Activated naive CD4-positive, alpha-beta T cell treated with anti-CD3 and anti-CD28 coated beads, Interleukin-2, amount 10 ng/mL, durations not matched to agents 5 hours and 36 hours (primary cell): ENCODE measurements around the gene JTB. TPM values are rescaled to one million over a fixed set of nuclear protein-coding genes. Genes with fewer than 3 reads are reported as not detected.

ENCODE experiments used
- microRNA-seq: library from miRNA; unstranded; fragments of <30 nt; microRNA quantifications from one replicate; pipeline ENCODE4 v1.2.0, GENCODE V29; 2022; ENCODE audit warnings: borderline microRNAs expressed, borderline replicate concordance
- total RNA-seq, 2 experiments: library from RNA; stranded (reverse); gene quantifications; one replicate each; pipeline ENCODE4 v1.2.3, GENCODE V29; 2021

The JTB gene
- 100 to 1,000 TPM; 106 to 107 TPM for total RNA-seq

DNA sequence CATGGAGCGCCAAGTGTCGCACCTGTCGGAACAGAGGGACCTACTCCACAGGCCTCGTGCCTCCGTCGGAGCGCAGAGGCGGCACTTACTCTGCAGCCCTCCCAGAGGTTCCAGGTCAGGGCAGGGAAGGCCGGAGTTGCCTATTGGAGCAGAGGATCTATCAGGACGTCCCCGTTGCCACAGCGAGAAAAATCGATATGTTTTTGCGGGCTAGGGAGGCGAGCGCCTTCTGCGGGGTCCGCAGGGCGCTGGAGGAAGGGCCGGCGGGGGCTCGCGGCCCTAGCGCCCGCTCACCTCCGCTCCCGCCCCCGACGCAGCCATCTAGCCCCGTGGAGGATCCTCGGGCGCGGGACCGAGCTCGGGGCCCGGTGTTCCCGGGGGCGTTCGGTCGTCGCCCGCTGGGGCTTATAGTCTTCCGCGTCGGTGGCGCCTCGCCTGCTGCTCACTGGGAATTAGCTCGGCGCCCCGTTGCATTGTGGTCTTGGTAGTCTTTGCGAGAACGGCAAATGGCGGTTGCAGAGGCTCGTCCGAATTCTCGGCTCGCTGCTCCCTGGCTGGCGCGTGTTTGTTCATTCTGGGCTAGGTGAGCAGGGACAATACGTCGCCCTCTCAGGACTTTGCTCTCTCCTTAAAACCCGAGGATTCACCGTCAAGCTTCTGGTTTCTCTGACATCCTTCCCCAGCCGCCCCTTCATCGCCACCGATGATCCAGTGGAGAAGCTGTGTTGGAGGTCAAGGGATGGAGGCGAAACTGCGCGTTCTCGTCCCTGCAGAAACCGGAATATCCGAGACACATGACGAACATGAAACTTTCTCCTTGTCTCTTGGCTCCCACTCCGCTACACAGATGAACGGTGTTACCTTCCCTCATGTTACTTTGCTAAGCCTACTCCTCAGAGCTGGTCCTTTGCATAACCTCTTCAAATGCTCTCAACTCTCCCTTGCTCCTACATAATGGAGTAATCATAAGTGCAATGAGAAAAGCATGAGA lies at the start of gene JTB:
Gene JTB (minus strand): TSS at position 425 of the 991 bp plus-strand sequence. CDS start 422 bp downstream, at position 3.

DNA sequence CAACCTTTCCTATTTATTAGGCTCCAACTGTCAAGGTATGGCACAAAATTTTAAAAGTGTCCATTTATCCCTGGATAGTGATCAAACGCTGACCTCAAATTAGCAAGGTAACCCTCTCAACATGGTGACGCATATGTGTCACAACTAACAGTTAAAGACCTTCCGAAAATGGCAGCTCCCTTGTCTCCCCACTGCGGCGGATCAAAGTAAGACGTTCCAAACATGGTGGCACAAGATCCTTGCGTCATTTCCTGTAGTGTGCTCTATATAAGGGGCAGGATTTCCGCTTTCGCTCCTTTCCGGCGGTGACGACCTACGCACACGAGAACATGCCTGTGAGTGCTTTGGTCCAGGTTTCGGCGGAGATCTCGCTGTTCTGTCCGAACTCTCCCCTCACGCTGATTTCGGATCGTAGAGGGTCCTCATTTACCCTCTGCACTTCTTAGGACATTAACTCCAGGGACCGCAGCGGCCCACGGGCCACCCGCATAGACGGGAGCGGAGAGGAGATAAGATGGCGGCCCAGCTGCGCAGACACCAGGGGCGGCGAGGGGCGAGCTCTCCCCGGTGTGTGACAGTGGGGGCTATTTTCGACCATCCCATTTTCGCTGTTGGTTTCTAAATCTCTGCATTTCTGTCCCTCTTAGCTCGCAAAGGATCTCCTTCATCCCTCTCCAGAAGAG lies 13.1 kb upstream of the JTB start, which contains the start of gene RPS27:
Gene RPS27 (plus strand): TSS at position 295 of the 683 bp plus-strand sequence. CDS start 35 bp downstream, at position 330.

DNA sequence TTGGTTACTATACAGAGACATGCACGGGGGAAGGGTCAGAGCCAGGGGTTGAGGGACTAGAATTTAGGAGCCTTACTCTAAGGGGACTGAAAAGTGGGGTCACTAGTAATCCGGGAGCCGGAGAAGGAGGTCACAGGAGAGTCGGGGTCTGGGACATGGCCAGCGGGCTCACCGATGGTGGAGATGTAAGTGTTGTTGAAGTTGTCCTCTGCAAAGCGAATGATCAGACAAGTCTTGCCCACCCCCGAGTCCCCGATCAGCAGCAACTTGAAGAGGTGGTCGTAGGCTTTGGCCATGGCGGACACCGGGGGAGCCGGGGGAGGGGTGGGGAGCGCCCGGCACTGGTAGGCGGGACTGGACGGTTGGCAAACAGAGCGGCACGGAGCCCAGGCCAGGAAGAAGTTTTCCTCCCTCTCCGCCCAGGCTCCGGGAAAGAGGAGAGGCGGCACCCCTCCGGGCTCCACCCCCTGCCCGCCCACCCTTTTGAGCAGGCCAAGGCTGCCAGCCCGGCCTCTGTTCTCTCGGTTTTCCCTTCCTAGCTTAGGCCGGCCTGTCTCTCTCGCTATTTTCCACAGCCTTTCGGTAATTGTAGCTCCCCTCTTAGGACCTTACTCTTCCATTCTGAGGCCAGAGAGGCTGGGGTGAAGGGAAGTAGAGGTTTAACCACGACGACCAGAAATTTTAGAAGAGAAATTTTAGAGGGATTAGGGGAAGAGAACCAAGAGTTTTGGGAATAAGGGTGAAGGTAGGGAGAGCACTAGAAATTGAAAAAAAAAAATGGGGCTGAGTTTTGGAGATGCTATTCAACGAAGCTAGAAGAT lies 8.7 kb upstream of the JTB start, which contains the start of gene RAB13:
Gene RAB13 (minus strand): TSS at position 399 of the 821 bp plus-strand sequence. CDS start 103 bp downstream, at position 296.

DNA sequence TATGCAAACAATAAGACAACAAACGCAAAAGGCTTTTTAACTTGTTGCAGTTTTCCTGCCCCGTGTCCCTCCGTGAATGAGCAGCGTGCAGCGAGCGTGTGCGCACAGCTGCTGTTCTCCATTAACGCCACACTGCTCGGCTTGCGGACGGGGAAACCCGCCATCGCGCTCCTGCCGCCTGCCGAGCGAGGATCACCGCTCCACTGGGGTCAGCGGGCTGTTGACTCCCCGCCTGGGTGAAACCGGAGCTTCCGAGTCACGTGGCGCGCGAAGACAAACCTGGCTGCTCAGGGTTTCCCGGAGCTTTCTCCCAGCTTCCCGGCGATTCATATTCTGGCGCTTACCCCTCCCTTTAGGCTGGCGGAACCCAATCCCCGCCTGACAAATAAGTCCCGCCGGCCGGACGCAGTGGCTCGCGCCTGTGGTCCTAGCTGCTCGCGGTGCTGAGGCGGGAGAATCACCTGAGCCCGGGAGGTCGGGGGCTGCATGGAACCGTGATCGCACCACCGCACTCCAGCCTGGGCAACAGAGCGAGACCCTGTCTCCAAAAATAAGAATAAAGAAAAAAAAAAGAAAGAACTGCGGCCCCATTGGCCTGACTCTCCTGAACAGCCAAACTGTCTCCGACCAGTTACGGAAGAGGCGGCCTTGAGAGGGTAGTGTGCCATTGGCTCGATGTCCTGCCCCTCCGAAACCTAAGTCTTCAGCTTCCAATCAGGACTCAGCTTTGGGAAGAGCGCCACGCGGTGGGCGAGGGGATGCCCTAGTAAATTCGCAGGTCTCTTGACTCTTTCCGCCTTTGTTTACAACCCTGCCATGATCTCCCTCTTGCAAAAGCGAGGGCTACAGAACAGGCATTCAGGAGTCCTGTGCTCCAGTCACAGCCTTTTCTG lies 10.1 kb downstream of the JTB start, which contains the start of gene CREB3L4:
Gene CREB3L4 (plus strand): TSS at position 796 of the 893 bp plus-strand sequence. CDS start 624 bp downstream, outside the sequence.

DNA sequence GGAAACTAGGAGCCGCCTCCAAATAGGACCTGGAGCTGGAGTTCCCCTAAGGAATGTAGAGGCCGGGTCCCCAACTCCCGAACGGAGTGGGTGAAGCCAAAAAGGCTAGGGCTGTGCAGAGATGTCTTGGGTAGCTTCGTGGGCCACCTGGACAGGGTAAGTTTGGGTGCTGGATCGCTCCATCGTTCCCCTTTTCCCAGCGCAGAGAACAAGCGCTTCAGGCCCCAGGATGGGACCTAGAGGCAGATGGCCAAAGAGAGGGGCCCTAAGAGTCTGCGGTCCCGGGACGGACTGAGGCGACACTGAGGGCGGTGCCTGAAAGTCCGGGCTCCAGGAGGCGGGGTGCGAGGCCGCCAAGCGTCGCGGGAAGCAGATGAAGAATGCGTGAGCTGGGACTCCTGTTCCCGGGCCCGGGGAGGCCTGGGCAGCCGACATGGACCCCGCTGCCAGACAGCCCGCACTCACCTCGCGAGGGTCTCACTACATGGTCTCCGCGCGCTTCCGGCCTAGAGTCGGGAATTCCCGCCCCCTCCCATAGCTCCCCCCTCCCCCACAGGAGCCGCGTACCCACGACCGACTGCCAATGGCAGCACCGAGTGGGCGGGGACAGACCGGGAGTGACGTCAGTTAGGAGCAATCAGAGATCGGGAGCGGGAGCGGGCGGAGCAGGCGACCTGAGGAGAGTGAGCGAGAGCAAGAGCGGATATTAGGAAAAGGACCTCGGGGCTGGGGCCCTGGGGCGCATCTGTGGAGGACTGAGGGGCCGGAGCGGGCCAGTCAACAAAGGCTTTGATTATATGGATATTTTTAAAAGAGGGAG lies 14.2 kb downstream of the JTB start, which contains the start of gene SLC39A1:
Gene SLC39A1 (minus strand): TSS at position 508 of the 820 bp plus-strand sequence. CDS start 822 bp downstream, outside the sequence.

DNA sequence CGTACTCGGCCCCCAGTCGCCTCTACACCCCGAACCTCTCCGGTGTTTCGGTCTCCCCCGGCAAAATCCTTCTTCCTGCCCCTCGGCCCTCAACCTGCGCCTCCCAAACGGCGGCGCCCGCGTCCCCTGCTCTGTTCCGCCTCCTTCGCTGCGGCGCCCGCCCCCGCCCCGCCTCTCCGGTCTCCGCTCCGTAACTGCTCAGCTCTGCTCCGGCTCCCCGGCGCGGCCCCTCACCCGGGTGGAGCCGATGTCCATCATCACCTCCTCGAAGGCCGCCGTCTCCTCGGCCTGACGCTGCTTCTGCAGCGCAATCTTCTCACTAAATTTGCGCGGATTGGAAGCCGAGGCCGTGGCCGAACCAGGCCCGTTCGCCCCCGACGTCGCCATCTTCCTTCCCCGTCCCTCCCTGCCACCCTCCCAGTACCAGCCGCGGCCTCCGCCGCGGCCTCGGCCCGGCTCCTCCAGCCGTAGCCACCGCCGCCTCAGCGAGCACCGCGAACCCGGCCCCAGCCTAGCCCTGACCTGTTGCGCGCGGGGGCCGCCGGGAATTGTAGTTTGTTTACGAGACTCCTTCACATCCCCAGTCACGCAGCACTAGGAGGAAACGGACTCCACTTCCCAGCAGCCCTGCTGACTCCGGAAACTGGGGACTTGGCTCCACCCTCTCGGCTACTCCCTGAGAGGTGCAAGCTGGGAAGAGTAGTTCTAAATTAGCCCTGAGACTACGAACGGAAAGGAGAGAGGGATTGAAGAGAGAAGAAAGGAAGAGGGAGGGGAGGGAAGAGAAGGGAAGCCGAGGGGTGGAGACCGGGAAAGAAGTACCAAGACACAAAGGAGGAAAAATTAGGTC lies 19.1 kb downstream of the JTB start, which contains the start of gene CRTC2:
Gene CRTC2 (minus strand): TSS at position 502 of the 850 bp plus-strand sequence. CDS start 115 bp downstream, at position 387.

DNA sequence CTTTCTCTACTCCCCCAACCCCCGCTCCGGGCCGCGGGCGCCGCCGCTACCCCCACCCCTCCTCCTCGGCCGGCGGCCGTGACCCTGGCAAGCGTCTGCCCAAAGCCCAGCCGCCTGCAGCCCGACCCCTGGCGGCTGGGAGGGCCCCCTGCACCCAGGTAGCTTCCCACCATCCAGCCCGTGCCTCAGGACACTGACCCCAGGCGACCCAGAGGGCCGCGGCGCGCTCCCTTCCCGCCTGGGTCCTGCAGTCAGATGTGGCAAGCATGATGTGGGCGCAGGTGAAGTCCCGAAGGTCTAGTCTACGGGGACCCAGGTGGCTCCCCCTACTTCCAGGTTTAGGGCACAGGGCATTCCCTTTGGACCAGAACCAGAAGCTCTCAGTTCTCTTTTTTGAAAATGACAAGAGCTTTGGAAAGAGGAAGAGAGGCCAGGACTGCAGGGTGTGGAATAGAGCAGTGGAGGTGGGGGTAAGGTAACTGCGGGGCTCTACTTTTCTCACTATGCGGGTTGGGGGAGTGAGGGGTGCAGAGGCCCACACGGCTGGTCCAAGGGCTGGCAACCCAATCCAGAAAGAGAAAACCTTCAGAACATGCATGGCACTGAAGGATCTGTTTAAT lies 30.7 kb downstream of the JTB start, which contains the start of gene DENND4B:
Gene DENND4B (minus strand): TSS at position 97 of the 620 bp plus-strand sequence. CDS start 2,344 bp downstream, outside the sequence.

Small RNA genes within 50 kb of the gene (microRNA-seq; reads per million reads assigned to microRNA genes)
- not detected for gene MIR6737

Other genes starting within 250 kb of the JTB start
- gene INTS3, start 249.6 kb downstream of the JTB start, total RNA-seq = 10 to 100 TPM; 59.8 to 60.1 TPM
- gene SLC27A3, start 202.3 kb downstream of the JTB start, total RNA-seq = 10 to 100 TPM; 24.1 to 24.3 TPM
- 10 to 100 TPM; 77.9 to 81.5 TPM for gene GATAD2B, start 54.7 kb downstream of the JTB start, total RNA-seq
- gene DENND4B, start 31.0 kb downstream of the JTB start, total RNA-seq = 100 to 1,000 TPM; 164 to 167 TPM
- gene CRTC2, start 19.1 kb downstream of the JTB start, total RNA-seq = 10 to 100 TPM; 82.9 to 99.8 TPM
- 10 to 100 TPM; 27.7 to 29.7 TPM for gene SLC39A1, start 14.1 kb downstream of the JTB start, total RNA-seq
- 1 to 10 TPM; 6.0 to 7.9 TPM for gene CREB3L4, start 9.8 kb downstream of the JTB start, total RNA-seq
- gene RAB13, start 8.7 kb upstream of the JTB start, total RNA-seq = 1 to 10 TPM; 1.3 TPM
- gene RPS27, start 13.1 kb upstream of the JTB start, total RNA-seq = 1,000 to 10,000 TPM; 3,937 to 4,301 TPM
- gene NUP210L, start 177.4 kb upstream of the JTB start, total RNA-seq = under 1 TPM; 0.08 to 0.10 TPM
- 100 to 1,000 TPM; 686 to 725 TPM for gene TPM3, start 214.4 kb upstream of the JTB start, total RNA-seq
- gene CFAP141, start 228.7 kb upstream of the JTB start, total RNA-seq = not detected
- 100 to 1,000 TPM; 180 to 183 TPM for gene UBAP2L, start 243.3 kb upstream of the JTB start, total RNA-seq